ENCODE data around the gene GALNT2. TPM values are rescaled to one million over a fixed set of nuclear protein-coding genes. Genes with fewer than 3 reads are reported as not detected.

GALNT2 gene
- total and polyA plus RNA-seq, 9 of the 15 experiments (the other 6 are each of a cell fraction or from before 2014, with no cell fraction given): 1.6 to 106 (median 51.9) TPM

GRCh38 chr1:230306169-230306568 is 239.1 kb downstream of the GALNT2 start:
- Histone ChIP-seq H3K27ac (ENCODE audit: extremely low read depth, low read depth, low read length) (no peak overlapping the region), H3K4me1 (replicated peaks in 1 of 2; ENCODE audit: control insufficient read depth in 2 of 2, insufficient read depth in 2 of 2, low read length in 2 of 2) (no peaks in the 10 kb centered on the region), H3K9ac (ENCODE audit: insufficient read depth in 1 of 2, low read depth in 2 of 2, low read length in 2 of 2) (no peak overlapping the region), H3K27me3 (ENCODE audit: control insufficient read depth in 2 of 2, insufficient read depth in 2 of 2, low read length in 2 of 2) (peaks cover 42 to 59% of the 10 kb centered on the region in 2 experiments), H4K20me1 (replicated peaks; ENCODE audit: control insufficient read depth, insufficient read depth, low read length) (0 out of 2 replicates have a peak, but pooled peaks cover 3% of the 10 kb centered on the region), H3K4me2 (ENCODE audit: insufficient read depth, low read length) (no peak overlapping the region), H3K79me2 (ENCODE audit: control insufficient read depth, insufficient read depth, low read length) (no peaks in the 10 kb centered on the region), H2AFZ (ENCODE audit: low read depth, low read length) (no peak overlapping the region), H3K9me3 (replicated peaks; ENCODE audit: control insufficient read depth, insufficient read depth, low read depth, low read length) (no peaks in the 10 kb centered on the region), H3K9me1 (ENCODE audit: control insufficient read depth, insufficient read depth, low read length) (no peaks in the 10 kb centered on the region), H3K36me3 (ENCODE audit: control insufficient read depth, insufficient read depth, low read length) (no peaks in the 10 kb centered on the region), H3K4me3 (no peak overlapping the region)
- BruUV-seq (replicated peaks): no TSS peak
- in situ Hi-C loops (cut with MboI): loop anchor here (10.0 to 25.0 kb wide), 2 partner anchors 594 to 1051 kb away; no protein-coding TSS in a partner anchor
- DNase-seq (ENCODE audit: extremely low read depth in 1 of 4, low spot score in 3 of 4): no peak
- CTCF ChIA-PET (ENCODE audit: low intra/inter-chr PET ratio): no interaction called here
- 8% methylated on average over 4 of the region's 4 CpGs for WGBS (ENCODE audit: insufficient coverage, low coverage, missing lambda C conversion rate)
- POLR2A ChIA-PET: interaction anchor here (0.6 to 1.3 kb wide), 2 partner anchors 8 to 647 kb away, joined by 4 to 5 read pairs; no protein-coding TSS in a partner anchor
- TF ChIP-seq MYC (IDR thresholded peaks at IDR 0.05; ENCODE audit: low read depth, low read length) (no peak), MYC (CRISPR knock-in tag; IDR thresholded peaks at IDR 0.05; ENCODE audit: borderline replicate concordance, low read depth) (no peak), SPI1 (IDR thresholded peaks at IDR 0.05; ENCODE audit: borderline replicate concordance, low read depth, low read length) (0 out of 2 replicates have a peak, but pooled peaks have one; percentile 15), RAD21 (CRISPR knock-in tag; conservative IDR thresholded peaks at IDR 0.05 in 1 of 2, IDR thresholded peaks at IDR 0.05 in 1 of 2) (peak in 1 of 2 experiments; percentile 51; a peak in 2 of 4 replicates), ATF3 (IDR thresholded peaks at IDR 0.05) (peak; percentile 22; the same call in 1 of the 2 replicates), ATF3 (CRISPR knock-in tag; conservative IDR thresholded peaks at IDR 0.05) (no peak), SMARCC2 (IDR thresholded peaks at IDR 0.05; ENCODE audit: low read depth) (no peak), ETV1 (tag; conservative IDR thresholded peaks at IDR 0.05; ENCODE audit: low read depth) (peak; percentile 45; the same call in 1 of the 2 replicates), ESRRA (IDR thresholded peaks at IDR 0.05; ENCODE audit: borderline replicate concordance, low read depth) (peak; percentile 70), CTCF (IDR thresholded peaks at IDR 0.05 in 2 of 3, conservative IDR thresholded peaks at IDR 0.05 in 1 of 3; ENCODE audit: insufficient read depth in 2 of 3, low read depth in 1 of 3, low read length in 3 of 3) (peak in 1 of 3 experiments; percentile 42; a peak in 2 of 6 replicates), CEBPG (CRISPR knock-in tag; IDR thresholded peaks at IDR 0.05) (no peak), CEBPG (tag; conservative IDR thresholded peaks at IDR 0.05 in 1 of 2, IDR thresholded peaks at IDR 0.05 in 1 of 2) (0 out of 4 replicates have a peak, but pooled peaks of 1 of the 2 experiments have one; percentile 30)
- TF ChIP-seq, protein P1, sequence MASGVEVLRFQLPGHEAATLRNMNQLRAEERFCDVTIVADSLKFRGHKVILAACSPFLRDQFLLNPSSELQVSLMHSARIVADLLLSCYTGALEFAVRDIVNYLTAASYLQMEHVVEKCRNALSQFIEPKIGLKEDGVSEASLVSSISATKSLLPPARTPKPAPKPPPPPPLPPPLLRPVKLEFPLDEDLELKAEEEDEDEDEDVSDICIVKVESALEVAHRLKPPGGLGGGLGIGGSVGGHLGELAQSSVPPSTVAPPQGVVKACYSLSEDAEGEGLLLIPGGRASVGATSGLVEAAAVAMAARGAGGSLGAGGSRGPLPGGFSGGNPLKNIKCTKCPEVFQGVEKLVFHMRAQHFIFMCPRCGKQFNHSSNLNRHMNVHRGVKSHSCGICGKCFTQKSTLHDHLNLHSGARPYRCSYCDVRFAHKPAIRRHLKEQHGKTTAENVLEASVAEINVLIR (CRISPR knock-in tag; IDR thresholded peaks at IDR 0.05): no peak
- peak; percentile 25; the same call in 1 of the 3 replicates for ATAC-seq
- FAIRE-seq: no peak
- intact Hi-C loops (cut with micrococcal nuclease): no loop called here

Data from K562 (cell line).